GM19463 (cell line): Measurements from ENCODE around the gene MFGE8.

Experiments
- ATAC-seq: cut with Tn5 transposase; IDR thresholded peaks from one replicate; pipeline ENCODE4 v1.9.1; 2021; ENCODE audit warnings: mild to moderate bottlenecking, moderate library complexity; ENCODE audit not compliant: unreplicated experiment

MFGE8 gene

GRCh38 chr15:88920186-88920891 lies 7.2 kb upstream of the MFGE8 start:
- no peak for ATAC-seq

- peak; percentile 79 for ATAC-seq
Observed at GRCh38 chr15:88918738-88919137, 5.6 kb upstream of the MFGE8 start.

GRCh38 chr15:88917760-88918159 lies 4.6 kb upstream of the MFGE8 start:
- no peak for ATAC-seq

- ATAC-seq = no peak
Observed at GRCh38 chr15:88915354-88915753, 2.2 kb upstream of the MFGE8 start.

- no peak for ATAC-seq
Observed at GRCh38 chr15:88913850-88914169, 631 bp upstream of the MFGE8 start.

GRCh38 chr15:88912500-88912921 lies 668 bp downstream of the MFGE8 start:
- no peak for ATAC-seq

- no peak for ATAC-seq
Observed at GRCh38 chr15:88911766-88912118, 1.4 kb downstream of the MFGE8 start.

- no peak for ATAC-seq
Observed at GRCh38 chr15:88909956-88910831, 3.0 kb downstream of the MFGE8 start.

- no peak for ATAC-seq
Observed at GRCh38 chr15:88908697-88909621, 4.2 kb downstream of the MFGE8 start.

- no peak for ATAC-seq
Observed at GRCh38 chr15:88908123-88908522, 5.1 kb downstream of the MFGE8 start.

- ATAC-seq = no peak
Observed at GRCh38 chr15:88907111-88907510, 6.1 kb downstream of the MFGE8 start.

GRCh38 chr15:88906551-88906950 lies 6.6 kb downstream of the MFGE8 start:
- ATAC-seq = no peak

GRCh38 chr15:88906130-88906529 lies 7.0 kb downstream of the MFGE8 start:
- ATAC-seq = no peak

GRCh38 chr15:88905576-88905975 lies 7.6 kb downstream of the MFGE8 start:
- ATAC-seq = no peak

- ATAC-seq = peak; percentile 90
Observed at GRCh38 chr15:88904624-88905327, 8.4 kb downstream of the MFGE8 start.

- no peak for ATAC-seq
Observed at GRCh38 chr15:88904257-88904623, 8.9 kb downstream of the MFGE8 start.

GRCh38 chr15:88902846-88903245 lies 10.3 kb downstream of the MFGE8 start:
- no peak for ATAC-seq

- no peak for ATAC-seq
Observed at GRCh38 chr15:88902221-88902835, 10.9 kb downstream of the MFGE8 start.

- no peak for ATAC-seq
Observed at GRCh38 chr15:88901508-88902220, 11.5 kb downstream of the MFGE8 start.

GRCh38 chr15:88900982-88901418 lies 12.2 kb downstream of the MFGE8 start:
- ATAC-seq = no peak
